ENCODE results near the gene CLTCL1. TPM values are rescaled to one million over a fixed set of nuclear protein-coding genes. Genes with fewer than 3 reads are reported as not detected.

CLTCL1 gene
- total RNA-seq, 1 donor from 2014 or later: 6.8 TPM

- H3K9me3 ChIP-seq: no peaks in the 10 kb centered on the region
- H3K4me3 ChIP-seq: no peak overlapping the region
- TF ChIP-seq, protein P1, sequence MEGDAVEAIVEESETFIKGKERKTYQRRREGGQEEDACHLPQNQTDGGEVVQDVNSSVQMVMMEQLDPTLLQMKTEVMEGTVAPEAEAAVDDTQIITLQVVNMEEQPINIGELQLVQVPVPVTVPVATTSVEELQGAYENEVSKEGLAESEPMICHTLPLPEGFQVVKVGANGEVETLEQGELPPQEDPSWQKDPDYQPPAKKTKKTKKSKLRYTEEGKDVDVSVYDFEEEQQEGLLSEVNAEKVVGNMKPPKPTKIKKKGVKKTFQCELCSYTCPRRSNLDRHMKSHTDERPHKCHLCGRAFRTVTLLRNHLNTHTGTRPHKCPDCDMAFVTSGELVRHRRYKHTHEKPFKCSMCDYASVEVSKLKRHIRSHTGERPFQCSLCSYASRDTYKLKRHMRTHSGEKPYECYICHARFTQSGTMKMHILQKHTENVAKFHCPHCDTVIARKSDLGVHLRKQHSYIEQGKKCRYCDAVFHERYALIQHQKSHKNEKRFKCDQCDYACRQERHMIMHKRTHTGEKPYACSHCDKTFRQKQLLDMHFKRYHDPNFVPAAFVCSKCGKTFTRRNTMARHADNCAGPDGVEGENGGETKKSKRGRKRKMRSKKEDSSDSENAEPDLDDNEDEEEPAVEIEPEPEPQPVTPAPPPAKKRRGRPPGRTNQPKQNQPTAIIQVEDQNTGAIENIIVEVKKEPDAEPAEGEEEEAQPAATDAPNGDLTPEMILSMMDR (IDR thresholded peaks at IDR 0.05): no peak
- H3K27me3 ChIP-seq (ENCODE audit: low read depth): no peaks in the 10 kb centered on the region
- intact Hi-C loops (cut with DNase I): no loop called here
- H3K36me3 ChIP-seq: peaks cover 13% of the 10 kb centered on the region
- H3K4me1 ChIP-seq: no peaks in the 10 kb centered on the region
- H3K27ac ChIP-seq: no peak overlapping the region
- ATAC-seq: no peak
- no peak for DNase-seq
These were observed 78.0 kb downstream of the CLTCL1 start for GRCh38 chr22:19213442-19214077.

GRCh38 chr22:19213001-19213400 lies 78.5 kb downstream of the CLTCL1 start:
- intact Hi-C loops (cut with DNase I): no loop called here
- Histone ChIP-seq H3K4me3 (no peak overlapping the region), H3K9me3 (no peaks in the 10 kb centered on the region), H3K36me3 (peaks cover 13% of the 10 kb centered on the region), H3K27me3 (ENCODE audit: low read depth) (no peaks in the 10 kb centered on the region), H3K4me1 (no peaks in the 10 kb centered on the region), H3K27ac (no peak overlapping the region)
- DNase-seq: no peak
- ATAC-seq: no peak
- TF ChIP-seq, protein P1 (IDR thresholded peaks at IDR 0.05): no peak

GRCh38 chr22:19212302-19212870 lies 79.1 kb downstream of the CLTCL1 start:
- TF ChIP-seq, protein P1 (IDR thresholded peaks at IDR 0.05): no peak
- no peak for DNase-seq

DNA sequence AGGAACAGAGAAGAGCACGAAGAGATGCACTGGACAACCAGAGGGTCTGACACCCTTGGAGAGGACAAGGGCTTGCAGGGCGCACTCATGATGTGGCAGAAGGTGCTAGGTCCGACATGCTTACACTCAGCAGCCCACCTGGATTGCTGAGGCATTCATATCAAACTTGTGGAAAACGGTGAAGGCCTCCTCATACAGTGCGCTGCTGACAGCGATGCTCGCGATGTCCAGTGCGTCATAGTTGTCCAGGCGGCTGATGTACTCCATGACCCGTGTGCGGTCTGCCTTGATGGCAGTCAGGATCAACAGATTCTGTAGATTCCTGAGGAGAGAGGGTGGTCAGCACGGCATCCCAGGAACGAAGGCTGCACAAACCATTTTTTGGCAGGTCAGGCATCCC lies 81.3 kb downstream of the CLTCL1 start:
- H3K36me3 ChIP-seq: peaks cover 18% of the 10 kb centered on the region
- H3K27me3 ChIP-seq (ENCODE audit: low read depth): no peaks in the 10 kb centered on the region
- intact Hi-C loops (cut with DNase I): no loop called here

More at GRCh38 chr22:19212302-19212870, 79.1 kb downstream of the CLTCL1 start:
- ATAC-seq: no peak
- Histone ChIP-seq H3K9me3 (no peaks in the 10 kb centered on the region), H3K4me3 (no peak overlapping the region), H3K36me3 (peaks cover 17% of the 10 kb centered on the region), H3K27ac (no peak overlapping the region), H3K27me3 (ENCODE audit: low read depth) (no peaks in the 10 kb centered on the region), H3K4me1 (no peaks in the 10 kb centered on the region)
- intact Hi-C loops (cut with DNase I): no loop called here

DNA sequence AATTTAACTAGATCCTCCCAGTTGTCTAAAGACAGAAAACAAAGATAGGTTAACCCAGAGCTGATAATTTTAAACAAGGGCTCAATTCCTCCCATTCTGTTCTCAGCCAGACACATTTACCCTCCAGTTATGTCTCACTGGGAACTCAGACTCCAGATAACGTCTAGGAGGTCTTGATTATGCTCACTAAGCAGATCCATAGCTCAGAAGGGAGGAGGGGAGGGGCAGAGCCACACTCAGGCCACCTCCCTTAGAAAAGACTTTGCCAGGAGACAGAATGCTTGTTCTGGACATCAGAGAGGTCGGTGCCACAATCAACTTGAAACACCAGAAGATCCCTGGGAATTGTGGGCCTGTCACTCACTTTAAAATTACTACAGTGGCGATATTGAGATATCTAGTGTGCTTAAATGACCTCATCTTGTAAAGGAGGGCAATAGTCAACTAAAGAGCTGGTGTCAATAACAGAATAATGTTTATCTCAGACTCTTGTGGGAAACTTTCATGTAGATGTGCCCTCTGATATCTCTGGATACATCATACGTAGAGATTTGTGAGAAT lies 83.2 kb downstream of the CLTCL1 start:
- Histone ChIP-seq H3K4me1 (no peaks in the 10 kb centered on the region), H3K36me3 (peaks cover 18% of the 10 kb centered on the region), H3K27me3 (ENCODE audit: low read depth) (no peaks in the 10 kb centered on the region), H3K4me3 (no peak overlapping the region), H3K9me3 (no peaks in the 10 kb centered on the region), H3K27ac (no peak overlapping the region)
- DNase-seq: no peak
- TF ChIP-seq, protein P1 (IDR thresholded peaks at IDR 0.05): no peak
- no peak for ATAC-seq
- intact Hi-C loops (cut with DNase I): no loop called here

More for the DNA sequence above, 81.3 kb downstream of the CLTCL1 start:
- Histone ChIP-seq H3K9me3 (no peaks in the 10 kb centered on the region), H3K27ac (no peak overlapping the region), H3K4me1 (no peaks in the 10 kb centered on the region), H3K4me3 (no peak overlapping the region)
- TF ChIP-seq, protein P1 (IDR thresholded peaks at IDR 0.05): no peak
- no peak for ATAC-seq
- DNase-seq: no peak
